A673 (cell line): Measurements from ENCODE around the gene ENOX1. TPM values are rescaled to one million over a fixed set of nuclear protein-coding genes. Genes with fewer than 3 reads are reported as not detected.

Experiments used
- BruUV-seq: library from RNA; stranded (reverse); fragments of 400-500 nt; replicated peaks from 2 replicates; lab custom pipeline; 2021; lab: Mats Ljungman, UMichigan
- CTCF ChIA-PET: fragments of 300-600 bp; sonication (Branson Sonifier 250); formaldehyde crosslinking; loops from one replicate; lab custom pipeline; 2022; ENCODE audit warnings: antibody characterized with exemption; lab: Charles Lee
- POLR2A ChIA-PET: fragments of 300-600 bp; sonication (Branson Sonifier 250); formaldehyde crosslinking; loops from one replicate; lab custom pipeline; 2022; ENCODE audit warnings: antibody characterized with exemption; ENCODE audit not compliant: low non-redundant PET; lab: Charles Lee
- DNase-seq: peaks from one replicate; pipeline ENCODE4 v3.0.0-alpha.2; 2015; ENCODE audit warnings: low spot score
- H3K27ac ChIP-seq: fragments of 200-600 bp; sonication (generic); 2 replicates; pipeline ENCODE4 v1.5.1; 2016; ENCODE audit warnings: mixed run types, low read depth, mild to moderate bottlenecking, mixed read lengths, antibody characterized with exemption, low read length; ENCODE audit not compliant: poor library complexity, severe bottlenecking
- H3K27me3 ChIP-seq: fragments of 200-600 bp; sonication (generic); replicated peaks from 2 replicates; pipeline ENCODE4 v1.6.1; 2017; ENCODE audit warnings: mixed run types, low read depth, mild to moderate bottlenecking, mixed read lengths, antibody characterized with exemption, low read length; ENCODE audit not compliant: insufficient read depth, poor library complexity
- H3K36me3 ChIP-seq: fragments of 200-600 bp; sonication (generic); 2 replicates; pipeline ENCODE4 v1.6.1; 2016; ENCODE audit warnings: mixed run types, mild to moderate bottlenecking, mixed read lengths, antibody characterized with exemption, low read length; ENCODE audit not compliant: insufficient read depth, poor library complexity, severe bottlenecking
- H3K4me1 ChIP-seq: fragments of 200-600 bp; sonication (generic); 2 replicates; pipeline ENCODE4 v1.6.1; 2017; ENCODE audit warnings: mixed run types, mild to moderate bottlenecking, mixed read lengths, antibody characterized with exemption, low read length; ENCODE audit not compliant: insufficient read depth, poor library complexity, severe bottlenecking
- H3K4me3 ChIP-seq: fragments of 200-600 bp; sonication (generic); 2 replicates; pipeline ENCODE4 v1.5.1; 2016; ENCODE audit warnings: low read depth, mixed run types, mild to moderate bottlenecking, mixed read lengths, low read length; ENCODE audit not compliant: poor library complexity, severe bottlenecking
- H3K9me3 ChIP-seq: fragments of 200-600 bp; sonication (generic); 2 replicates; pipeline ENCODE4 v1.6.1; 2016; ENCODE audit warnings: mixed run types, low read depth, mild to moderate bottlenecking, mixed read lengths, antibody characterized with exemption, low read length; ENCODE audit not compliant: poor library complexity, severe bottlenecking
- CTCF ChIP-seq: fragments of 300-800, 200-600 bp; sonication (generic); conservative IDR thresholded peaks from 2 replicates; pipeline ENCODE4 v1.5.1; 2017; ENCODE audit warnings: low read depth, mild to moderate bottlenecking, antibody characterized with exemption, low read length, moderate library complexity, mixed read lengths
- EZH2 ChIP-seq: fragments of 200-600 bp; sonication (generic); IDR thresholded peaks from 2 replicates; pipeline ENCODE4 v1.6.1; 2017; ENCODE audit warnings: borderline replicate concordance, low read depth, mild to moderate bottlenecking, mixed read lengths, antibody characterized with exemption, low read length; ENCODE audit not compliant: poor library complexity, severe bottlenecking
- intact Hi-C: fragments of 100-400 bp; cut with micrococcal nuclease; formaldehyde crosslinking; loops from one replicate; pipeline ENCODE4 v1.10.0; 2022; ENCODE audit not compliant: unreplicated experiment
- total RNA-seq: library from RNA; stranded (reverse); gene quantifications from 2 replicates; pipeline ENCODE4 v1.2.3, GENCODE V29; 2021

The ENOX1 gene
- total RNA-seq, 1 experiment from 2014 or later, result 4.4 TPM

GRCh38 chr13:43329702-43330101 lies 457.1 kb downstream of the ENOX1 start:
- Histone ChIP-seq H3K9me3 (no peaks in the 10 kb centered on the region), H3K4me3 (no peak overlapping the region), H3K27me3 (no peaks in the 10 kb centered on the region), H3K36me3 (no peaks in the 10 kb centered on the region), H3K27ac (no peak overlapping the region), H3K4me1 (peaks cover 4% of the 10 kb centered on the region)
- no peak for DNase-seq
- ChIA-PET CTCF (no interaction called here), POLR2A (no interaction called here)
- no peak for TF ChIP-seq CTCF
- TF ChIP-seq EZH2, result no peak
- BruUV-seq, result no TSS peak
- intact Hi-C loops, result no loop called here

- CTCF ChIA-PET, result no interaction called here
- no TSS peak for BruUV-seq
- Histone ChIP-seq H3K4me1 (peaks cover 4% of the 10 kb centered on the region), H3K9me3 (no peaks in the 10 kb centered on the region), H3K36me3 (no peaks in the 10 kb centered on the region), H3K27me3 (no peaks in the 10 kb centered on the region), H3K27ac (no peak overlapping the region), H3K4me3 (no peak overlapping the region)
- TF ChIP-seq EZH2 (no peak), CTCF (no peak)
- intact Hi-C loops, result no loop called here
- DNase-seq, result no peak
- POLR2A ChIA-PET, result no interaction called here
These were observed 457.9 kb downstream of the ENOX1 start for GRCh38 chr13:43328907-43329306.

- no TSS peak for BruUV-seq
- ChIA-PET CTCF (no interaction called here), POLR2A (no interaction called here)
- H3K27ac ChIP-seq, result no peak overlapping the region
- no peak for DNase-seq
- no peaks in the 10 kb centered on the region for H3K9me3 ChIP-seq
- H3K27me3 ChIP-seq, result no peaks in the 10 kb centered on the region
- no peak for TF ChIP-seq CTCF
- TF ChIP-seq EZH2, result no peak
- H3K4me1 ChIP-seq, result no peaks in the 10 kb centered on the region
- intact Hi-C loops, result no loop called here
- no peak overlapping the region for H3K4me3 ChIP-seq
- no peaks in the 10 kb centered on the region for H3K36me3 ChIP-seq
These were observed 460.7 kb downstream of the ENOX1 start for GRCh38 chr13:43326100-43326499.
